Lung (tissue), 16 donors: ENCODE results near the gene B4GALT7. TPM values are rescaled to one million over a fixed set of nuclear protein-coding genes. Genes with fewer than 3 reads are reported as not detected.
A peak's percentile ranks its signal among the peaks of the same experiment; 100 is the strongest.

Source experiments
- ATAC-seq: fragments of 200-7000 bp; cut with Tn5 transposase; one replicate; pipeline ENCODE4 v1.9.1; 2020; ENCODE audit warnings: moderate number of reproducible peaks; ENCODE audit not compliant: insufficient read depth, low FRiP score
- DNase-seq, 3 donors: peaks; one replicate each; pipeline ENCODE4 v3.0.0-alpha.2; 2013 to 2017
- H3K27ac ChIP-seq, 2 donors: one replicate each; pipeline ENCODE4 v1.5.1; 2013; ENCODE audit warnings: mild to moderate bottlenecking in 2 of 2, moderate library complexity in 2 of 2, control low read depth in 1 of 2, inconsistent platforms in 1 of 2, low read depth in 1 of 2, low read length in 1 of 2
- H3K27me3 ChIP-seq, 3 donors: one replicate each; pipeline ENCODE4 v1.5.1; 2013; ENCODE audit warnings: low read length in 2 of 3; ENCODE audit not compliant: control insufficient read depth in 3 of 3, insufficient read depth in 3 of 3
- H3K36me3 ChIP-seq, 4 donors: one replicate each; pipeline ENCODE4 v1.5.1; 2013; ENCODE audit warnings: low read length in 4 of 4, mild to moderate bottlenecking in 1 of 4, moderate library complexity in 1 of 4; ENCODE audit not compliant: control insufficient read depth in 4 of 4, insufficient read depth in 4 of 4
- H3K4me1 ChIP-seq, 5 donors: one replicate each; pipeline ENCODE4 v1.5.1; 2013; ENCODE audit warnings: low read length in 5 of 5, mild to moderate bottlenecking in 2 of 5, moderate library complexity in 1 of 5; ENCODE audit not compliant: control insufficient read depth in 5 of 5, insufficient read depth in 5 of 5
- H3K4me3 ChIP-seq: one replicate; pipeline ENCODE4 v1.5.1; 2013; ENCODE audit warnings: mild to moderate bottlenecking, control low read depth, moderate library complexity
- H3K9ac ChIP-seq, 2 donors: one replicate each; pipeline ENCODE4 v1.5.1; 2013; ENCODE audit warnings: low read length in 2 of 2, control low read depth in 1 of 2; ENCODE audit not compliant: insufficient read depth in 1 of 2
- H3K9me3 ChIP-seq, 4 donors: one replicate each; pipeline ENCODE4 v1.5.1; 2013; ENCODE audit warnings: low read length in 3 of 4, mild to moderate bottlenecking in 1 of 4, moderate library complexity in 1 of 4; ENCODE audit not compliant: control insufficient read depth in 4 of 4, insufficient read depth in 3 of 4
- whole genome bisulfite sequencing, 2 donors: extraction: QIAGEN DNeasy Blood & Tissue Kit; methylation state at CpG; one replicate each; pipeline ENCODE4 v1.1.7; 2013; 5-methylcytosine and 5-hydroxymethylcytosine counted together
- long read RNA-seq, 5 donors: transcript quantifications; one replicate each; lab custom pipeline, GENCODE V29; 2026
- polyA plus RNA-seq, 2 donors: library from polyadenylated mRNA; stranded (reverse); fragments of 200-250 nt; gene quantifications; one replicate each; pipeline ENCODE4 v1.2.1, GENCODE V29; 2013
- total RNA-seq, 2 donors: library from RNA; depleted of rRNA in 1 of 2; stranded (reverse); fragments of >200 nt in 1 of 2; gene quantifications; one replicate each; pipeline ENCODE4 v1.2.1, GENCODE V29; 2014 to 2021
- TF ChIP-seq, protein P1 (sequence below): IDR thresholded peaks from 2 replicates; pipeline ENCODE4 v1.5.1; 2012; ENCODE audit warnings: mild to moderate bottlenecking; ENCODE audit errors: control extremely low read depth, extremely low read depth
- donor health status: control.
- donor health status: control.
- donor health status: Bipolar disorder and iron deficiency.
- donor health status: healthy.
- donor health status: DM: yes; HTN: yes; CAD: no.

Gene B4GALT7
- total RNA-seq (10 to 100 TPM; 14.3 to 40.0 TPM), polyA plus RNA-seq (10 to 100 TPM; 31.1 to 31.8 TPM)
- long read RNA-seq, donor 1, transcript B4GALT7-201 (6 exons, 1,747 nt) = major isoform, 8 of 10 reads
- long read RNA-seq, donor 1, partial matches to known transcripts = 0 of 10 reads
- long read RNA-seq, donor 1, other reads (novel, unspliced or antisense) = 0 of 10 reads
- long read RNA-seq, donor 2, partial matches to known transcripts = 0 of 5 reads
- long read RNA-seq, donor 2, other reads (novel, unspliced or antisense) = 0 of 5 reads
- long read RNA-seq, donor 3, transcript B4GALT7-201 (6 exons, 1,747 nt) = major isoform, 8 of 20 reads
- long read RNA-seq, donor 3, partial matches to known transcripts = 12 of 20 reads
- long read RNA-seq, donor 3, other reads (novel, unspliced or antisense) = 0 of 20 reads
- long read RNA-seq, donor 4, partial matches to known transcripts = 0 of 5 reads
- long read RNA-seq, donor 4, other reads (novel, unspliced or antisense) = 0 of 5 reads
- long read RNA-seq, donor 5, transcript B4GALT7-201 (6 exons, 1,747 nt) = major isoform, 17 of 23 reads
- long read RNA-seq, donor 5, partial matches to known transcripts = 5 of 23 reads
- long read RNA-seq, donor 5, other reads (novel, unspliced or antisense) = 0 of 23 reads

GRCh38 chr5:177599731-177600507 lies at the start of gene B4GALT7:
Gene B4GALT7, plus strand, starts transcription at chr5:177600132. Its CDS starts 79 bp downstream, at chr5:177600211.
- WGBS, 2 donors = 0 to 1% methylated on average over 49 to 86 of the region's 86 CpGs
- Histone ChIP-seq H3K27ac (peak within 1 kb of the TSS; percentile 89 to 93), H3K9ac (peak within 1 kb of the TSS; percentile 52 to 53), H3K27me3 (no peaks in the 10 kb centered on the region), H3K4me1 (peaks cover 0 to 9% (median 4%) of the 10 kb centered on the region in 5 donors), H3K36me3 (peaks cover 0 to 17% (median 5%) of the 10 kb centered on the region in 4 donors), H3K4me3 (peak within 1 kb of the TSS; percentile 81), H3K9me3 (no peaks in the 10 kb centered on the region)
- TF ChIP-seq, protein P1, sequence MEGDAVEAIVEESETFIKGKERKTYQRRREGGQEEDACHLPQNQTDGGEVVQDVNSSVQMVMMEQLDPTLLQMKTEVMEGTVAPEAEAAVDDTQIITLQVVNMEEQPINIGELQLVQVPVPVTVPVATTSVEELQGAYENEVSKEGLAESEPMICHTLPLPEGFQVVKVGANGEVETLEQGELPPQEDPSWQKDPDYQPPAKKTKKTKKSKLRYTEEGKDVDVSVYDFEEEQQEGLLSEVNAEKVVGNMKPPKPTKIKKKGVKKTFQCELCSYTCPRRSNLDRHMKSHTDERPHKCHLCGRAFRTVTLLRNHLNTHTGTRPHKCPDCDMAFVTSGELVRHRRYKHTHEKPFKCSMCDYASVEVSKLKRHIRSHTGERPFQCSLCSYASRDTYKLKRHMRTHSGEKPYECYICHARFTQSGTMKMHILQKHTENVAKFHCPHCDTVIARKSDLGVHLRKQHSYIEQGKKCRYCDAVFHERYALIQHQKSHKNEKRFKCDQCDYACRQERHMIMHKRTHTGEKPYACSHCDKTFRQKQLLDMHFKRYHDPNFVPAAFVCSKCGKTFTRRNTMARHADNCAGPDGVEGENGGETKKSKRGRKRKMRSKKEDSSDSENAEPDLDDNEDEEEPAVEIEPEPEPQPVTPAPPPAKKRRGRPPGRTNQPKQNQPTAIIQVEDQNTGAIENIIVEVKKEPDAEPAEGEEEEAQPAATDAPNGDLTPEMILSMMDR = no peak
- ATAC-seq = peak; percentile 99
- DNase-seq = peak; percentile 85 to 87 (median 86)

DNA sequence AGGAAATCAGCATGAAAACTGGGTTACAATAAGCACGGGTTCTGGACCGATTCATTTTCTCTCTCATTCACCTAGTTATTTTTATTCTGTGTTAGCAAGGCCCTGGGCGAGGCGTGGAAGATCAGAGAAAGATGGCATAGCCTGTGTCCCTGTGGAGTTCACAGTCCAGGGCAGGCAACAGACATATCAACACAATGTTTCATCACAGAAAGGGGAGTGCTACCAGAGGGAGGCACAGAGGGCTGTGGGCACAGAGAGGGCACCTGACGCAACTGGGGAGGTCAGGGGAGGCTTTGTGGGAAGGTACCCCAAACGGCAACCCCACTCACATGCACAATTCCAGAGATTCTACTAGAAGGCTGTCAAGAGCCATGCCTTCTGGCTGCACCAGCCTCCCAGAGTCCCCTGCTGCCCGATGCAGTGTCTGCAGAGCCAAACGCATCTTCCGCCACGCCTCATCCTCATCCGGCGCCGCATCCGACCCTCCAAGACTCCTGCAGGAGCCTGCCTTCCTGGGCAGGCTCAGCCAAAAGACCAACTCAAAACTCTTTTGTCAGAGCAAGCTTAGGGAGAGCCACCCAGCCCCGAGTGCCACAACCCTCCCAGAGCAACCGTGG lies 47.0 kb upstream of the B4GALT7 start:
- Histone ChIP-seq H3K36me3 (peaks cover 0 to 22% (median 11%) of the 10 kb centered on the region in 4 donors), H3K27ac (peak overlapping the region in 1 of 2 donors; percentile 72), H3K4me3 (peak overlapping the region; percentile 94), H3K9me3 (no peaks in the 10 kb centered on the region), H3K9ac (peak overlapping the region; percentile 61 to 68), H3K27me3 (no peaks in the 10 kb centered on the region), H3K4me1 (peaks cover 6 to 19% (median 9%) of the 10 kb centered on the region in 5 donors)
- TF ChIP-seq, protein P1 = no peak
- no peak for ATAC-seq
- no peak for DNase-seq
- 53 to 68% methylated on average over 16 of the region's 16 CpGs for WGBS, 2 donors

DNA sequence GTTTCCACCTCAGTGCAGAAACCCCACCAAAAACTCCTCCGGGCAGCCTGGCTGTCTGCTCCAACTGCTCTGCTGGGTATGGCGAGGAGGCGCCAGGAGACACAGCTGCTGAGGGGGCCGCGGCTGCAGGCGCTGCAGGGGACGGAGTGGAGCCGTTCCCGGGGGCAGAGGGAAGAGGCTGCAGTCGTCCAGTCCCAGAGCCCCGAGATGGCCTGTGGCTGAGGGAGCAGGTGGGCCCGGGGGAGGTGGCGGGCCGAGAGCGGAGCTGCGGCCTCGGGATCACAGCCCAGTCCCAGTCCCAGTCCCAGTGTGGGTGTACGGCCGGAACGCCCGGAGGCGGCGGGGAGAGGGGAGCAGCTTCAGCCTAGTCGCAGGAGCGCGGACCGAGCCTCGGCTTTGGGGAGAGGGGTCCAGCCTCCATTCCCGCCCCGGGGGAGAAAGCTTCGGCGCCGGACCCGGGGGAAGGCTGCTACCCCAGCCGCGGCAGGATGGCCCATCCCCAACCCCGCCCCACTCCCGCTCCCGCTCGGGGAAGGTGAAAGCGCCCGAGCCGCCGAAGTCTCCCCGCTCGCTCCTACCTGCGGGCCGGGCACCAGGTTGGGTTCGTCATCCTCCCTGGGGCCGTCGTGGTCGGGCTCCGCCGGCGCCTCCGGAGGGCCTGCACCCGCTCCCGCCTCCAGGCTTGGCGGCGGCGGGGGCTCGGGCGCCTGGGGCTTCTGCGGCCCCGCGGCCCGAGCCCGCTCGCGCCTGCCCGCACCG lies 46.1 kb upstream of the B4GALT7 start:
- H3K9ac ChIP-seq = peak overlapping the region; percentile 61 to 68
- H3K27ac ChIP-seq = peak overlapping the region; percentile 77 to 84
- peaks cover 0 to 22% (median 11%) of the 10 kb centered on the region in 4 donors for H3K36me3 ChIP-seq
- ATAC-seq (peak; percentile 24), DNase-seq (peak; percentile 38 to 46 (median 45))
- H3K4me3 ChIP-seq = peak overlapping the region; percentile 94
- TF ChIP-seq, protein P1 = no peak
- WGBS, 2 donors = 1% methylated on average over 34 to 72 of the region's 72 CpGs
- no peaks in the 10 kb centered on the region for H3K9me3 ChIP-seq
- peaks cover 5 to 19% (median 7%) of the 10 kb centered on the region in 5 donors for H3K4me1 ChIP-seq
- H3K27me3 ChIP-seq = no peaks in the 10 kb centered on the region
